Measurements from ENCODE around the gene CLCA2. TPM values are rescaled to one million over a fixed set of nuclear protein-coding genes. Genes with fewer than 3 reads are reported as not detected.

CLCA2 gene
- total RNA-seq, 2 donors from 2014 or later, result 0.21 to 0.53 TPM

DNA sequence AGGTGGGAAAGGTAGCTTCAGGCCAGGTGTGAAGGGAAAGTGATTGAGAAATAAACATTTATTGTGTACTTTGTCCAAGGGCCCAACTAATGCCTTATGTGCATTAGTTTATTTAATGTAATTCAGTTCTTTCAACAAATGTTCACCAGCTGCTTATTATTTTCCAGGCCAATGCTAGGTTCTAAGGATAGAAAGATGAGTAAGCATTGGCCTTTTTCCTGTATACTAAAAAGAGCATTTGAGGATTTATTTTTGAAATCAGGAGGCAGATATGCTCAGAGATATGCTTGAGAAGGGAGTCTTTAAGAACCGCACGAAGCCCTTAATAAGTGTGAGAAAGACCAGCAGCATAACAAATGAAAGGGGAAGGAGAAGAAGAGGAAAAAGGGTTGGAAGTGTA lies 76.7 kb downstream of the CLCA2 start:
- ATAC-seq (no peak), DNase-seq (no peak)
- intact Hi-C loops (cut with DNase I), result loop anchor here in 1 of 2 donors (2.0 to 10.0 kb wide), 3 partner anchors 120 to 647 kb away; partner anchors contain the start of gene SH3GLB1

DNA sequence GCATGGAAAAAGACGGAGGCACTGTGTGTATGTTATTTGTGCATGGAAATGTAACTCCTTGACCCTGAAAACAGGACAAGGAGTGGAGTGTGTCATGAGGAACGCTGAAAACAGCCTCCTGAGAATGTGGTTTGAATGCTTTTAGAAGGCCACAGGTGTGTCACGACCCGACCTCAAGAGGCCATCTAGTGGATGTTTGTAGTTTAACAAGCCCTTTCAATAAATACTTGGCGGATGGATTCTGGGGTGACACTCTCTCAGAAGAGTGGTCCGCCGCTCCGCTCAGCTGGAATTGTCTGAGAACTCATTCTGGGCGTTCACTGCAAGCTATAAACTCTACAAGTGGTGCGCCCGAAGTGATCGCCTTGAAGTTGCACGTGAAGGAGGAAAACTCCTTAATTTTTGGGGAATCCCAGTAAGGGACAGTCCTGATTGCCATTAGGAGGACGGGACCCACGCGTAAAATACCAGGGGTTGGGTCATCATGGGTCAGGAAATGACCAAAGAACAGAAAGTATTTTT lies 78.2 kb downstream of the CLCA2 start:
- DNase-seq (peak; percentile 47), ATAC-seq (peak; percentile 25 to 33)
- intact Hi-C loops (cut with DNase I), result loop anchor here in 1 of 2 donors (5.0 to 10.0 kb wide), 2 partner anchors 203 to 645 kb away; partner anchors contain the start of gene SH3GLB1

DNA sequence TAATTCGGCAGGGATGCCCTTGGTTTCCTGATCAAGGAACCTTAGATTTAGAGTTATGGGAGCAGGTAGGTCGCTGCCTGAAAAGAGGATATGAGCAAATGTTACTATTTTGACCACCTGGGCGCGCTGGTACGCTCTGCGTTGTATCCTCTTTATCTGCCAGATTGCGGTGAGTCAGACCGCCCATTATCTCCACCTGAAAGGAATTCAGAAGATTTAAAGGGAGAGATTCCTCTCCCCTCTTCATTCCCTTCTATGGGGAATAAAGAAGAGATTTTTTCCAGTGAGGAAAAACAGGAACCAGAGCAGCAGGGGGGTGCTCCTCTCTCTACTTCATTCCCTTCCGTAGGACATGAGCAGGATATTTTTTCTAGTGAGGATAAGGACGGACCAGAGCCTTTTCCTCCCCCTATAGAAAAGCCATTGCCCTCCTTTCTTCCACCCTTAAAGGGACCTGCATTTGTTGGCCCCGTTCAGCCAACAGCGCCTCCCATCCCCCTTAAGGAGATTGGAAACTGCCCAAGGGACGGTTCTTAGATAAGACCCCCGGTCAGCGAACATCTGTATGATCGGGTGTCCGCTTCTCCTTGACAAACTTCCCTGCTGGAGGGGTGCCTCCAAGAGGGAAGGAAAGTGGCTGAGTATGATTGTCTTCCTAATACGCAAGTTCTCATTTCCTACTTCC lies 78.9 kb downstream of the CLCA2 start:
- intact Hi-C loops (cut with DNase I), result loop anchor here in 1 of 2 donors (5.0 to 10.0 kb wide), 2 partner anchors 202 to 644 kb away; partner anchors contain the start of gene SH3GLB1
- peak; percentile 49 to 78 for ATAC-seq

DNA sequence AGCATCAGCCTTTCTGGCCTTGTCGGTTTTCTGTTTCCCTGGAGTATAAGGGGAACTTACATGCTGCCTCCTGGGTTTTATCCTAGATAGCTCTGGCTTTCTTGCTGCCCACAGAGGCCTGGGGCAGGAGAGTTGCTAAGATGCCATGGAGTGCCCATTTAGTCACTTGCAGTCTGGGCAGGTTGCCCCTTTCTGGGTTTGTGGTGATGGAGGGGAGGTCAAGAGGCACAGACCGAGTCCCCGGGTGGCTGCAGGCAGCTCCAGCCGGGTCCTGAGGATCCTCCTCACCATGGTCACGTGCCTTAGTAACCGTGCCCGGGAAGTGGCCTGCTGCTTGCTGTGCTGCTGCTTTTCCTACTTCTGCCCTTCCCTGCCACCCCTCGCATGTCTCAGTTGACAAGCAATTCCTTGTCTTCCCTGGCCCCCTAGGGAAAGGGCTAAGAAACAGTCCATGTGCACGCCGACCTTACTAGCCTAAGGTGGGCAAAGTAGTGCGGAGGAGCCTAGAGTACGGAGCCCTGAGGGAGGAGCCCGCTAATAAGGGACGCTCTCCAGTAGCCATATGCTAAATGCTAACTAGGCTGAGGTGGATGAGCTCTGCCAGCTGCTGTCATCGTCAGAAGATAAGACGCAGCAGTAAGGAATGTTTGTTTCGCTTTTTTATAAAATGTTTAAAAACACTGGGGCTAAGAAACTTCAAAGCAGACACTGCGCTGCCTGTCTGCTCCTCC lies 79.6 kb downstream of the CLCA2 start:
- intact Hi-C loops (cut with DNase I), result loop anchor here in 1 of 2 donors (5.0 to 10.0 kb wide), 2 partner anchors 201 to 644 kb away; partner anchors contain the start of gene SH3GLB1
- ATAC-seq (peak; percentile 70 to 75), DNase-seq (peak; percentile 69)

More for the DNA sequence above, 78.9 kb downstream of the CLCA2 start:
- DNase-seq, result peak; percentile 39

DNA sequence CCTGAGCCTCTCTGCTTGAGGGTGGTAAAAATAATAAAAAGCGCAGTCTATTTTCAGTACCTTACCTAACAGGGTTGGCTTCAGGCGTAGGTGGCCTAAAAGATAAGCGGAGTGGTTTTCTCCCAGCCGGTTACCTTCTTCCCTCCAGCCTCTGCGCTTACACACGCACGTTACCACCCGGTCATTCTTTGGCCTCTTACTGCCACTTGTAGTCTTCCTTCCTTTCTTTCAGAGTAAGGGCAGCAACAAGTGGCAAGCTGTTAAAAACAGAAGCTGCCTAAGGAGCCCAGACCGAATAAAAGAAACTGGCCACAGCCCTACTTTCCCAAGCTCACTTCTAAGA lies 80.1 kb downstream of the CLCA2 start:
- ATAC-seq (peak; percentile 61 to 83), DNase-seq (no peak)
- intact Hi-C loops (cut with DNase I), result loop anchor here in 1 of 2 donors (5.0 to 10.0 kb wide), 2 partner anchors 201 to 643 kb away; partner anchors contain the start of gene SH3GLB1

DNA sequence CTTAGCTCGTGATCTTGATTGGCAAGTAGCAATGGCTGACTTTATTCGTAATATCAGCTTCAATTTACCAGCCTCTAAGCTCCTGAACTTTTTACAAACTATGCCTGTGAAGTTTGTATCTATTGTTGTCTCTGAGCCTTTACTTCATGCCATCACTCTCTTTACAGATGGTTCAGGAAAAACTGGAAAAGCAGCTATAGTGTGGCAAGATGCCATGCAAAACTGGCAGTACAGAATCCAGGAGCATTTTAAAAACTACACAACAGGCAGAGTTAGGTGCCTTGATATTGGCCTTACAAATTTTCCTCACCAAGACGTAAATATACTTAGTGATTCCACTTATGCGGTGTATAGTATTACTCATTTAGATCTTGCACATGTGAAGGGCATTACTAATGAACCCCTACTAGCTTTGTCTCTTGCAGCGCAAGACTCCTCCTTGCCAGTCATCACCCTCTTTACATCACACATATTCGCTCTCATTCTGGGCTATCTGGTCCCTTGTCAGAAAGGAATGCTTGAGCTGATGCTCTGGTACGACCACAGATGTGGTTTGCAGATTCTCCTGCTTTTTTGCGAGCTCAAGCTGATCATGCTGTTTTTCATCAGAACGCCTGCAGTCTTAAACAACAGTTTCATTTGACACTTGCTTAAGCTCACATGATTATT lies 81.1 kb downstream of the CLCA2 start:
- ATAC-seq, result peak in 1 of 2 donors; percentile 5
- DNase-seq, result no peak
- intact Hi-C loops (cut with DNase I), result loop anchor here in 1 of 2 donors (5.0 to 10.0 kb wide), 3 partner anchors 33 to 642 kb away; partner anchors contain the start of gene SH3GLB1

DNA sequence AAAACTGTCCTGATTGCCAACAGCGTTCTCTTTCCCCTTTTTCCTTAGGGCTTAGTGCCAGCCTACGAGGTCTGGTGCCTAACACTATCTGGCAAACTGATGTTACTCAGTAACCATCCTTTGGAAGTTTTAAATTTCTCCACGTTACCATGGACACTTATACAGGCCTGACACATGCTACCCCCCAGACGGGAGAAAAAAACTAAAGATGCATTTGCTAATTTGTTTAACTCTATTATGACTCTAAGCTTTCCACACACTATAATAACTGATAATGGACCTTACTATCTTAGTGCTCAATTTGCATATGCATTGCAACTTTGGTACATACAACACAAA lies 81.6 kb downstream of the CLCA2 start:
- ATAC-seq, result no peak
- DNase-seq, result no peak
- intact Hi-C loops (cut with DNase I), result loop anchor here in 1 of 2 donors (5.0 to 10.0 kb wide), 2 partner anchors 33 to 199 kb away; partner anchors contain the start of gene SH3GLB1

Other genes with a start within 250 kb of the CLCA2 start
- 10 to 100 TPM; 13.0 TPM for gene ODF2L, start 27.8 kb upstream of the CLCA2 start, total RNA-seq
- gene CLCA1, start 44.8 kb downstream of the CLCA2 start, total RNA-seq, result not detected
- gene CLCA4, start 122.9 kb downstream of the CLCA2 start, total RNA-seq, result not detected